GF-D8 (cell line): Measurements from ENCODE around the gene KCNIP2.

Source experiments
- DNase-seq: peaks from one replicate; lab custom pipeline; 2025; lab: John Stamatoyannopoulos, UW

Gene KCNIP2

GRCh38 chr10:101782811-101783735, 60.5 kb downstream of the KCNIP2 start, which contains the start of gene NPM3:
Gene NPM3 (minus strand): TSS chr10:101783446. CDS start chr10:101783390, 56 bp downstream.
- peak; percentile 49 for DNase-seq

GRCh38 chr10:101781984-101782810, 61.4 kb downstream of the KCNIP2 start:
- no peak for DNase-seq

- DNase-seq, result no peak
Observed at GRCh38 chr10:101781655-101781983, 62.0 kb downstream of the KCNIP2 start.

GRCh38 chr10:101780818-101781654, 62.6 kb downstream of the KCNIP2 start:
- no peak for DNase-seq

DNA sequence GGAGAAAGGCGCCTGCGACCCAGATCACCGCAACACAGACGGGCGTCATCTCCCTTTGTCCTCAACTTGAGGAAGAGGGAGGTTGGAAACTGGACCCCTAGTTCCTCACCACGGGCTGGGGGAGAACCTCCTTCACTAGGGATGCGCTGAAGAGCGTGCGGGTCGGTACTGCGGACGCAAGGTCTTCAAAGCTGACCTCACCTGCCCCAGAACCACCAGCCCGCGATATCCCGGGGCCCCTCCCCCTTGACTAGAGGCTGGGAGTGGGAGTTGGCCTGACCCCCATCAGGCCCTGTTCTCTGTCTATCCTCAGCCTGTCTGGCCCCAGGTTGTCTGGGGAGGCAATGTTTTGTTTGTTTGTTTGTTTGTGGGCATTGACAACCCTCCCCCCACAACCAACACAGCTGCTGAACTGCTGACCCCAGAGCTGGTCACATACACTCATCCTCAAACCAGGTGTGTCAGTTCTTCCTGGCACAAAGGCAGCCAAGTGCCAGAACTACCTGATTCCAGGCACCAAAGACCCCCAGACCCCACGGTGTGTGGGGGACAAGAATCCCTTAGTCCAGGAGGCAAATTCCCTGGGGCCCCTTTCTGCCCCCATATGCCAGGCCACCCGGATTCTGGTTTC, 63.3 kb downstream of the KCNIP2 start:
- DNase-seq, result no peak

DNA sequence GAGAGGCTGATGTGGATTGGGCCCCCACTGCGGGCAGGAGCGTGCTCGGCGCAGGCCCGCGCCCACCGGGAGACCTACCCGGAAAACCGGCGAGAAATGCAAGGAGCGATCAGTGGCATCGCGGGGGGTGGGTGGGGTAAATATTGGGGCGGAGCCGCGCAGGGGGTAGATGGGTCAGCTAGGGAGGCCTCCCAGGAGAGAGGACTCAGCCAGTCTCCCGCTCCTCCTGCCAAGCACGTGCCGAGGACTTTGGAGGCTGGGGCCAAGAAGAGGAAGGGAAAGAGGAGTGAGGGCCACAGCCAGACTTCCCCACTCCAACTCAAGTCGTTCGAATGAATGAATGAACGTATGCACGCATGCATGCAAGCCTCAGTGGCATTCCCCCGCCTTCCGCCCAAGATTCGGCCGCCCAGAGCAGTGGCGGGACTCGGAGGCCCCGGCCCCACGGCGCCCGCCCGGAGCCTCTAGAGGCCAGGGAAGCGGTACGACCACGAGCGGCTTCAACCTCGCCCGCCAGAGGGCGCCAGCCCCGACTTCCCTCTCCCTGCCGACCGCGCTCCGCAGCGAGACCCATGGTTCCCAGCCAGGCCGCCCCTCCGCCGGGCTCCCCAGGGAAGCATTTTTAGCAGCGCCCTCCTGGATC, 63.9 kb downstream of the KCNIP2 start:
- DNase-seq, result no peak

DNA sequence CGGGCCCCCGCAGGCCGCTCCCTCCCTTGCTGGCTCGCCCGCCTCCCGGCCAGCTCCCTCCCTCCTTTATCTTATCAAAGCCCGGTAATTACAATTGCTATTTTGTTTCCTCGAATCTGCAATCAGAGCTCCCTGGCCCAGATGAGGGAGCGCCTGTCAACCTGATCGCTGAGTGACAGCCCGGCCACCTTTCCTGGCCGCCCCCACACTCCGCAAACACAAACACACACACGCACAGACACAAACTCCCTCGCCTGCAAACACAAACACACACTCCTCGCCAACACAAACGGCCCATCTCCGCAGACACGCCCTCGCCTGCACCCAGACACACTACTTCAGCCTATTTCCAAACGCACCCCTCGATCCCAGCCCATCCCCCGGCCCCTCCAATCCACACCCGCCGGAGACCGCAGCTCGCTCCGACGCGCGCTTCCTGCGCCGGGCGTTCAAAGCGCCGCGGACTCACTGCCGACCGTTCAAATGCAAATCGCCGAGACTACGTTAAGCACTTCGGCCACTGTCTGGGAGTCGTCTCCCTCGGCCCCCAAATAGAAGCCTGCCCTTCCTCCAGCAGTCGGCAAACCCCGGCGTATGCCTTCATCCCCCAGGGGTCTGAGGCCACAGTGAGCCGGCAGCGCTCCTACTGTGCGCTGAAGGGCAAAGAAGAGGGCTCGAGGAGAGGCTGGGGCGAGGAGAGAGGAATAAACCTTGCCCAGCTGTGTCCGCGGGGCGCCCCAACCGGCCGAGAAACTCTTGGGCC, 64.6 kb downstream of the KCNIP2 start:
- DNase-seq, result no peak

GRCh38 chr10:101778151-101778780, 65.3 kb downstream of the KCNIP2 start:
- no peak for DNase-seq

- DNase-seq, result no peak
Observed at GRCh38 chr10:101777619-101778145, 65.9 kb downstream of the KCNIP2 start.

DNA sequence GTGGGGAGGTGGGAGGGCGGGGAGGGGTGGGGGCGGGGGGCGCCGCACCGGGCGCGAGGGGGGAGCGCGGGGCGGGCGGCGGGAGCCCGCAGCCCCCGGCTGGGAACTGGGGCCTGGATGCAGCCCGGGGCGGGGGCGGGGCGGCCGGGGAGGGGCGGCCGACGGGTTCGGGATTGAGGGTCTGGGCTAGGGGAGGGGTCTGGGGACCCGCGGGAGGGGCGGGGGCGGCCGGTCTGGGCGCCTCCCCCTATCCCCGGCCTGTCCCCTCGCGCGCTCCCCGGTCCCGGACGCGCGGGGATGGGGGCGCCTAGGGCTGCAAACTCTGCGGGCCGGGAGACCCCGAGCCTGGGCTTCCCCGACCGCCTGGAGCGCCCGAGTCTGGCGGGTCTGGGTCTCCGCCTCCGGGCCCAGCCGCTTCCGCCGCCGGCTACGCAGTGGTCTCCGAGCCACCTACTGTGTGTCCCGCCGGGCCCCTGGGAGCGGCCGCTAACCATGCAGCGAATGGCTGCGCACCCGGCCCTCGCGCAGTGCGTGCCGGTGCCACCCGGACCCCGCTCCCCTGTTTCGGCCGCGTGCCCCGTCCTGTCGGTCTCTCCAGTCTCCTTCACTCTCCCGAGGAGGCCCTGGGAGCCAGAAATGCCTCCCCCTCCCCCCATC, 67.3 kb downstream of the KCNIP2 start:
- no peak for DNase-seq
